HG02610 (cell line): ENCODE data around the gene CFAP65.
A peak's percentile ranks its signal among the peaks of the same experiment; 100 is the strongest.

Experiments
- ATAC-seq: cut with Tn5 transposase; IDR thresholded peaks from one replicate; pipeline ENCODE4 v1.9.1; 2021; ENCODE audit warnings: mild to moderate bottlenecking, moderate library complexity; ENCODE audit not compliant: unreplicated experiment

Gene CFAP65

GRCh38 chr2:219032051-219032745 lies 9.1 kb downstream of the CFAP65 start:
- no peak for ATAC-seq

DNA sequence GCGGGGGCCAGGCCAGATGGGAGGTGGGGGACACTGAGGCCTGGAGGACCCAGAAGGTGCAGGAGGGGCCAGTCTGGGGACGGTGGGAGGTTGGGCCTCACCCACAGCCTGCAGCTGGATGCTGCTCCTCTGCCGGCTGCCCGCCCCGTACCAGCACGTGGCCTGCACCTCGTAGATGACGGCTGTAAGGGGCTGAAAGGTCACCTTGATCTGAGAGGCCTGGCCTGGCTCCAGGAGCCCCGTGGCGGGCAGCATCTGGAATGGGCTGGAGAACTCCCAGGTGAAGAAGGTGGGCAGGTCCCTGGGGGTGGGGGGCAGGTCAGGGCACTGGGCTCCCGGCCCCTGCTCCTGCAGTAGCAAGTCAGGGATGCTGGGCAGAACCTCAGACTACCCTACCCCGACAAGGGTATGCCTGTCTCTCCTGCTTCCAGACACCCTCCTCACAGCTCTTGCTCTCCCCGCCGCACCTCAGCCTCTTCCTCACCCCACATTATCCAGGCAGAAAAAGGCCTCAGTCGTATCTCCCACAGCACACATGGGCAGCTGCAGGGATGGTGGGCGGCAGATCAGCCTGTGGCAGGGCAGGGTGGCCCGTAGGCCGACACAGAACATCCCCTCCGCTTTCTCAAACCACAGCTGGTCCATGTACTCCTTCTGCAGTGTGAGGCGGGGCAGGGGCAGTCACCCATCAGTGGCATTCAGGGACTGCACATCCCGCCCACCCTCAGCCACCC lies 10.1 kb downstream of the CFAP65 start:
- no peak for ATAC-seq

- ATAC-seq: no peak
These were observed 11.0 kb downstream of the CFAP65 start for GRCh38 chr2:219030177-219030940.

- peak; percentile 78 for ATAC-seq
These were observed 11.5 kb downstream of the CFAP65 start for GRCh38 chr2:219029829-219030165.

DNA sequence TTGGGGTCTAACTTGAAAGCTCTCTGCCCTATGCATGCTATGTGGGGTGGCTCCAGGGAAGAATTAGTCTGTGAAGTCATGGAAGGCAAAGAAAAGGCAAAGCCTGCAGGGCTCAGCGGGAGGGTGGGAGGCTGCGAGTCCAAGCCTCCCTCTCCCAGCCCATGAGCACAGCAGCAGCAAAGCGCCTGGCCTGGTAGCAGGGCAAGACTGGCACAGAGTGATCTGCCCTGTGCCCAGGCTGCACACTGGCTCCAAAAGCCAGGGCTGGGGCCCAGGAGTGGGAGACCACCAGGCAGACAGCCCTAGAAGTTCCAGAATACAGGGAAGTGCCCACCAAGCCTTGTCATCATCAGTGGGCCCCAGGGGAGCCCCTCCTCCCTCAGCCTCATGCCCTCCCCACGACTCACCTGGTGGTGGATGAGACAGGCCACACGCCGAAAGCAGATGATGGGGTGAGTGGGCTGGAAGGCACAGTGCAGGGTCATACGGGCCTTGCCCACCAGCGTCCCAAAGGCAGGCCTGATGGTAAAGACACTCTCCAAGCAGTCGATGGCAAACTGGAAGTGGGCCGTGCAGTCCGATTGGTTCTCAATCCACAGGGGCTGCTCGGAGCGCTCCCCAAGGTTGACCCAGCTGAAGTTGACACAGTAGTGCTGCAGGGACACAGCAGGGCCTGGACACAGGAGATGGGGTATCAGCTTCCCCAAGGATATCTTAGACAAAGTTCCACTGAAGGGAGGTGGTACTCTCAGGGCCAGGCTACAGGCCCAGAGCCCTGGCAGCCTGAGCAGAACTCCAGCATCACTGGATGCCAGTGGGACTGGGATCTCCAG lies 12.1 kb downstream of the CFAP65 start:
- ATAC-seq: peak; percentile 26

DNA sequence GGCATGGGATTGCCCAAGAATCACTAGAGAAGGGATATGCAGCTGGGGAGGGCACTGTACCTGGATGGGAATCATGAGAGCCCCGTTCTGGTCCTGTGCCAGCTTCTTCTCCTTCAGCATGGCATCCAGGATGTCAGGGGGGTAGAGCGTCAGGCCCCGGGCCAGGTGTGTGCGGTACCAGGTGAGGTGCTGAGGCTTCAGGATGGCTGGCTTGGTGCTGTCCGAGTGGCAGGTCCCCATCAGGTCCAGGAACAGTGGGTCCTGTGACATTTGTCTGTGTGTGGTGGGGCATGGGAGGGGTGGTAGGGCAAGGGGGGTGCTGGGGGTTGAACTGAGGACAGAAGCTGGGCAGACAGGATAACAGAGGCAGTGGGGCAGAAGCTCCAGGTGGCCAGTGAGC lies 13.2 kb downstream of the CFAP65 start:
- ATAC-seq: no peak

GRCh38 chr2:219027511-219028055 lies 13.7 kb downstream of the CFAP65 start:
- ATAC-seq: no peak

DNA sequence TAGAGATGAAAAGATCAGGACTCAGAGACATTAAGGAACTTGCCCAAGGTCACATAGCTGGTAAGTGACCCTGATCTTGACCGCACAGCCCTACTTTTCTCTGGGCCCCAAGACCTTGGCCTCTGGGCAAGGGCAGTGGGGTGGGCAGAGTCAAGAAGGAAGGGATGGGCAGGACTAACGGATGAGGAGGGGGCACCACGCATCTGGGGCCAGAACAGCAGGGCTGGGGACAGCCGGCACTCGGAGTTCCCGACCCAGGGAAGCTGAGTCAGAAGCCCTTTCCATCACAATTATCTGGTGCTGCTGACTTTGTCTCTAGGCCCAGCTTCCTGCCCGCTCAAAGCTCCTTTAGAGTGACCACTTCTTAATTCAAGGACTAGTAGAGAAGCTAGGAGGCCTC lies 14.4 kb downstream of the CFAP65 start:
- no peak for ATAC-seq

GRCh38 chr2:219025637-219026585 lies 15.4 kb downstream of the CFAP65 start:
- no peak for ATAC-seq

- ATAC-seq: no peak
These were observed 17.3 kb downstream of the CFAP65 start for GRCh38 chr2:219024059-219024458.

DNA sequence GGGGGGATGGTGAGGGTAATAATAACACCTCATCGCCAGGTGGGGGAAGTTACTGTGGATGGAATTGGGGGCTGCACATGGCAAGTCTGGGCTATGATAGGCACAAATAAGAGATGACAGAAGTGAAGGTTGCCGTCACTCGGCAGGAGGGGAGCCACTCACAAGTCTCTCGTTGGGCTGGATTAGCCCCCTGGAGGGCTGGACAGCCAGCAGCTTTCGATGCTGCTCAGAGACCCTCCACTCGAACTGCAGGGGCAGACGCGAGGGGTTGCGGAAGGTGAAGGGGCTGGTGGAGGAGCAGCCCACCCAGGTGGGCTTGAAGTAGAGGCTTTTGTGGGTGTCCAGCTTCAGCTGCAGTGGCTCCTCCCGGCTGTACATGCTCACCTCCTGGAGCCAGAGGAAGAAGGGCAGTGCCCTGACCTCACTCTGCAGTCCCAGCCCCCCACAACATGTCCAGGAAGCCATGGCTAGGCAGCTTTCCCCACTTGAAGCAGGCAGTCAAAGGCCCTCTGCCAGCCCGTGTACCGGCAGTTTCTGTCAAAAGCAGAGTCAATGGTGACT lies 18.2 kb downstream of the CFAP65 start:
- no peak for ATAC-seq

GRCh38 chr2:219022616-219023015 lies 18.7 kb downstream of the CFAP65 start:
- no peak for ATAC-seq

- no peak for ATAC-seq
These were observed 19.3 kb downstream of the CFAP65 start for GRCh38 chr2:219022041-219022440.

DNA sequence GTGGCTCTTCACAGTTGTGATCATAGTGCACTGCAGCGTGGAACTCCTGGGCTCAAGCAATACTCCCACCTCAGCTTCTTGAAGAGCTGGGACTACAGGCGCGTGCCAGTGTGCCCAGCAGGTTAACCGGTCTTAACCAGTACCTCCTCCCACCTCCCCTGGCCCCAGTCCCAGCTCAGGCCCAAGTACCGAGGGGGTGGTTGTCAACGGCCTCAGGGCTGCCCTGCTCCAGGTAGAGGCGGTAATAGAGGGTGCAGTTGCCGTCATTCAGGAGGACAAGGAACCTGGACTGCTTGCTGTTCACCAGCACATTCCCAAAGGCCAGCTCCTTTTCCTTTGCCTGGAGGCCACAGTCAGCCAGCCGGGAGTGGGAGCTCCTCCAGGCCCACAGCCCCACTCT lies 19.7 kb downstream of the CFAP65 start:
- no peak for ATAC-seq

DNA sequence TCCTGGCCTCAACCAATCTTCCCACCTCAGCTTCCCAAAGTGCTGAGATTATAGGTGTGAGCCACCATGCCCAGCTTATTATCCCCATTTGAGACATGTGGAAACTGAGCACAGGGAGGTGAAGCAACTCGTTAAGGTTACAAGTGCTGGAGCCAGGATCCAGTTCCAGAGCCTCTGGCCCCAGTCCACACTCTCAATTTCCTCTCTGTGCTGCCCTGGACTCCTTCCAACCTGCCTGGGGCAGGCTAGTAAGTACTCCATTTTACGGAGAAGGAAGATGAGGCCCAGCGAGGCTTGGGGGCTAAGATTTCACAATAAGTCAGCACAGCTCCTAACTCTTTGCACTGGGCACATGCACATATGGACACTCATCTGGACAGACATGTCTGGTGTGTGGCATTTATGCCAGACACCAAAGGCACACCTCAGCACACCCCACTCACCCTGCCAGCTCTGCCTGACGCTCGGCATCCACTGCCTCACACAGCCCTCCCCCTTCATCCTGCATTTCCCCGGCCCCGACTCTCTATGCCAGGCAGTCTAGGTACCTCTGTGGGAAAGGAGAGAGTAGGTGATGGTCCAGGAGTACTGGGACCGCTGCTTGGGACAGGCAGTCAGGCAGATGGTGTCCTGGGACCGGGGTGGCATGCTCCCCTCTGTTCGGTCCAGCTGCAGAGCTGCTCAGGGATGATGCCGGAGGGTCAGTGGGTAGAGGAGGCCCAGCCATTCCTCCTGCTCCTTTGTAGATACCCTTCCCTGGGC lies 20.5 kb downstream of the CFAP65 start:
- ATAC-seq: no peak

- no peak for ATAC-seq
These were observed 21.9 kb downstream of the CFAP65 start for GRCh38 chr2:219019436-219019835.

DNA sequence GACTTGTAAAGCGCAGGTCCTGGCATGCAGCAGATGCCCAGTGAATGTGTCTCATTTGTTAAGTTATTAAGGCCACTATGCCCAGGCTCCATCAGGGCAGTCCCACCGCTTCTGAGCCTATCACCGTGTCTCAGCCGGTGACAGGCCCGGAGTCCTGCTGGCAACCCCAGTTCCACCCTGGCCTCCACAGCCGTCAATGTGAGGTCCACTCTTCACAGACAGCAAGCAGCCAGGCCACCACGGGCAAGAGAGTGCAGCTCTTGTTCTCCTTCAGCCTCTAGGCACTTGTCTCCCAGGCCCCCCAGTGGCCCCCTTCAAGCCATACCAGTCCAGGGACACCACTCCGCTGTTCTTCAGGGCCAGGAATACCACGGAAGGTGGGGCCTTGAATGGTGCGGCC lies 22.6 kb downstream of the CFAP65 start:
- no peak for ATAC-seq

DNA sequence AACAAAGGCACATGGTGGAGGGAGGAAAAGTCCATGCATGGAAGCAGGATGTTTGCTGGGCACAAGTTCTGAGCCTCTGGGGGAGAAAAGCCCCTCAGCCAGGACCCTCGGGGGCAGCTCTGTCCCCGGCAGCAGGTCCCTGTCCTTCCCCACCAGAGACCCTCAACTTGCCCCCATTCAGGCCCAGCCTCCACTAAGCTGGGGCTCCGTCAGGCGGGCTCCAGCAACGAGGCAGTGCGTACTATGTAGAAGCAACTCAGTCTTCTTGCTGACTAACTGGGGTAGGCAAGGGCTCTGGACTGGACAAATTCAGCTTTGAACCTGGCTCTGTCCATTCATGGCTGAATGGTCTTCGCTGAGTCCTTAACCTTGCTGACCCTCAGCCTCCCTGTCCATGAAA lies 23.0 kb downstream of the CFAP65 start:
- no peak for ATAC-seq
